Retina (tissue), 1 donor: ENCODE measurements around the gene MED13L.
"Not testable (repeated sequence)": the region's sequence is repeated elsewhere in the genome, so short reads cannot be mapped to it uniquely, and the experiment has no call there.

Experiments used
- DNase-seq: peaks from one replicate; pipeline ENCODE4 v3.0.0-alpha.2; 2016

The MED13L gene

GRCh38 chr12:116043659-116044535, 233.6 kb downstream of the MED13L start:
- DNase-seq: no peak

GRCh38 chr12:116040402-116040801, 237.1 kb downstream of the MED13L start:
- no peak for DNase-seq

DNA sequence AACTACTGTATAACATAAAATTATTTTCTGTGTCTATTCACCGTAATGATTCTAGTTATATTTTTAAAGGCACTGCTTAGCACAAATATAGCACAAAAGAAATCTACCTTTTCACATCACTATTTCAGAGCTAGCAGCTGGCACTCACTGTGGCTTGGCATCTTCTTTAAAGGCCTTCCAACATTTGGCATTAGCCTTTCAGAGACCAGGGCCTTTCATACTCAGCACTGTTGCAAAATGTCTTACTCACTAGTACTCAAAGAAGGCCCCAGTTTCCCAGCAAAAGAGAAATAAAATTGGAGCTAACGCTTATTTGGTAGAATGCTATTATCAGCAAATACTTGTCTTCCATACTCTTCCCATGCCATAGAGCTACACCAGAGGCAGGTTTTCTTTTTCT, 238.4 kb downstream of the MED13L start:
- no peak for DNase-seq

DNA sequence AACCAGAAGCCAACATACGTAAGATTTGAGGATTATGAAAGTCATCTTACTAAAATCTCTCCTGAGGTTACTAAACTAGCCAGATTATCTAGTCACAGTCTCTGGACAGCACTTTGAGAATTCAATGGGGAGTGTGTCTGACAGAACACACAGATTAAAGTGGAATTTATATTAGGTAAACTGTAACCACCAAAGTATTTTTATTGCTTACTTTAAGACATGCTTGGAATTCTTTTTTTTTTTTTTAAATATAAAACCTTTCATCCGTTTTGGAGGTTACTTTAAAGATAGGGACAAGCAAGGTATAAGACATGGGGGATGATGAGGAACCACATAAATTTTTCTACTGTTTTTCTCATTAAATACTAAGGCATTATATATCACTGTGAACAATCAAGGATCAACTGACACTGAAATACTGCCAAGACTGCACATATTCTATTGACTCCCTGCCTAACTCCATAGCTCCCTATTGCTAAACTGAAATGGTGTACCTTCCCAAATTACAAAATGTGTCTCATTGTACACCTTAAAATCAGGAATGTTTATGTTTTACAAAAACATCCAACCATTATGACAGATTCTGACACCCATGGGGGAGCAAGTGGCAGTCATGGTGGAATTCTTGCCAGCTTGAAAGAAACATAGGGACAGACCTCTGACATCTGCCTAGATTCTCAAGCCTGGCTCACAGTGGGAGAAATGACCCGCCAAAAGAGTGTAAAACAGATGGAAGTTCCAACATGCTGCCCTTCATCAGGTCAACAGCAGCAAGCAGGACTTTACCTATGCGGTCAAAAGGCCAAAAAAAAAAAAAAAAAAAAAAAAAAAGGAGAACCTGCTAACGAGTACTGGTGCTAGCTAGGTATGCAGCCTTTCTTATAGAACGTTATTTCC, 239.3 kb downstream of the MED13L start:
- no peak for DNase-seq

DNA sequence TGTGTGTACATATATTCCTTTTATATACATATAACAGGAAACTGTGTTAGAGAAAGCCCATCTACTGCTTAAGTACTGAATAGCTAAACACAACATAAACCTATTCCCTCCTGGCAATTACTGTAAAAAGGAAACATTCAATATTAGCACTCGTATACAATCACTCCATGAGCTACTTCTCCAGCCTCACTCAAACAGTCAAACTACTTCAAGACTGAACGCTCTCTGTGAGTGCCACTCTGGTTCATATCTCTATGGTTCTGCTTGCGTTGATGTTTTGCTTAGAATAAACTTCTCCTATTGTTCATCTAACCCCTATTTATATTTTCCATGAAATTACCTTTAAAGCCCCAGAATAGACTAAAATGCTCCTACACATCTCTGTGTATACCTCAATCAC, 243.7 kb downstream of the MED13L start:
- no peak for DNase-seq

DNA sequence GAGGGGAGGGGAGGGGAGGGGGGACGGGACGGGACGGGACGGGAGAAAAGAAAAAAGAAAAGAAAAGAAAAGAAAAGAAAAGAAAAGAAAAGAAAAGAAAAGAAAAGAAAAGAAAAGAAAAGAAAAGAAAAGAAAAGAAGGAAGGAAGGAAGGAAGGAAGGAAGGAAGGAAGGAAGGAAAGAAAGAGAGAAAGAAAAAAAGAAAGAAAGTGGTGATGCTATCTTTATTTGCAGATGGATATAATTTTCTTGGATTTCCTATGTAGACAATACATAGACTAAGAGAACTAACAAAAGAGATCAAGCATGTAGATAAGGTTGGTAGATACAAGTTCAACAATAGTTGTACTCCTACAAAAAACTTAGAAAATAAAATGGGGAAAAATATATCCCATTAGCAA, 245.9 kb downstream of the MED13L start:
- DNase-seq: not testable (repeated sequence)

DNA sequence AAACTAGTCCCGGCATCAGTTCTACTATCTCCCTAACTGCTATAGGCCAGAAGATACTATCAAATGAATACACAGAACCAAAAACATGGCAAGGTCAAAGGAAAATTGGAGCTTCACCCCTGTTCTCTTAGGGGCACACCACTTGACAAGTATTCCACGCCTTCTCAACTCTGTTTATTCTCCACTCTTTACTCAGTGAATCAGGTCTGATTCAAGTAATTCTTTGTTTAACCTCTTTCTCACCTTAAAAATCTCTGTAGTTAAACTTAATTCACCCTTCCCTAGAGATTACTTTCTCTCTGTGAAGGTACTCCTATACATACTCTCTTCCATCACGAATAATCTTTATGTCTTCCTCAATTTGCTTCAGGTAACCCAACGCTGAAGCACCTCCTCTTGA, 248.9 kb downstream of the MED13L start:
- DNase-seq: no peak

DNA sequence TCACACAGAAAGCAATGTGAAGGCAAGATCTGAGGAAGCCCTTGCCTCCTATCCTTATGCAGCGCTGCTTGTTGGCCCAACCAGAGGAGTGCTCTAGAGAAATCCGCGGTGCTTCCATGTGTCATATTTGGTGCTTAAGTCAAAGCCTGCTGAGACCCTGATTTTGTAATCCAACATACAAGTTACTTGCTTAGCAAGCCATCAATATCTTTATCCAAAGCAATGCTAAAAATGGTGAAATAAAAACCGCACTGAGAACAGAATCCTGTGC, 250.0 kb downstream of the MED13L start:
- no peak for DNase-seq

GRCh38 chr12:116026768-116027550, 250.5 kb downstream of the MED13L start:
- no peak for DNase-seq

GRCh38 chr12:116026346-116026745, 251.1 kb downstream of the MED13L start:
- DNase-seq: no peak

GRCh38 chr12:116024769-116025168, 252.7 kb downstream of the MED13L start:
- no peak for DNase-seq

- DNase-seq: no peak
These were observed 258.1 kb downstream of the MED13L start for GRCh38 chr12:116019415-116019814.

- DNase-seq: no peak
These were observed 259.2 kb downstream of the MED13L start for GRCh38 chr12:116018282-116018681.

GRCh38 chr12:116015525-116015924, 262.0 kb downstream of the MED13L start:
- DNase-seq: no peak

GRCh38 chr12:116012757-116013156, 264.7 kb downstream of the MED13L start:
- DNase-seq: no peak

DNA sequence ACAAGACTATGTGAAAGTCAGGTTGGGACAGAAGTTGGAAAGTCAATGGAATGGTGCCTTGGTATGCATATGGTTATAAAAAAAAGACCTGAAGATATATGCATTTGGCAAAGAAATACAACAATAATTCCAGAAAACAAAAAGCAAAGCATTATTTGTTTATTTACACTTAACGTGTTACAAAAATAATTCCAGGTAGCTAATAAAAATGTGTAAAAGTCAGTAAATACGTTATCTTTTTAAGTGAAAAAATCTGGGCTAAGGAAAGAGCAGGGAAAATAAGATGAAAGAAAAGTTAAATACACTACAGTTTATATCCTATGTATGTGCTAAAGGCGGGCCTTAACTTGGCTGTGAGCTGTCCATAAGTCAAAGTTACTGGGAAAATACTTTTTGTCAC, 266.3 kb downstream of the MED13L start:
- no peak for DNase-seq

- no peak for DNase-seq
These were observed 267.0 kb downstream of the MED13L start for GRCh38 chr12:116010467-116010866.

DNA sequence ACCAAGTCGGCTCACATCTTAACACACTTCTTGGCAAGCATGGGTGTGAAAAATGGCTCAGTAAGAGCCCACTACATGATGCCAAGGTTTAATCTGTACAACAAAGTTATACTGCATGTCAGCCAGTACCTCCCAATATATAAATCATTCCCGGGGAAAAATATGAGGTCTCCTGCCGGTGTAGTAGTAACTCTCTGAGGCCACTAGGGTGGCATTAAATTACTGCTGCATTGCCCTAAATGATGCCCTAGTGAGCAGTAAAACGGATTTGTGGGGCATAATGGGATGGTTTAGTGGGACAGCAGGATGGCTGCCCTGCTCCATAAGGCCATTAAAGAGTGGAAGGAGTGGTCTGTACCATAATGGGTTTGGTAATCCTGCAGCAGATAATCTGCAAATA, 267.7 kb downstream of the MED13L start:
- DNase-seq: no peak

DNA sequence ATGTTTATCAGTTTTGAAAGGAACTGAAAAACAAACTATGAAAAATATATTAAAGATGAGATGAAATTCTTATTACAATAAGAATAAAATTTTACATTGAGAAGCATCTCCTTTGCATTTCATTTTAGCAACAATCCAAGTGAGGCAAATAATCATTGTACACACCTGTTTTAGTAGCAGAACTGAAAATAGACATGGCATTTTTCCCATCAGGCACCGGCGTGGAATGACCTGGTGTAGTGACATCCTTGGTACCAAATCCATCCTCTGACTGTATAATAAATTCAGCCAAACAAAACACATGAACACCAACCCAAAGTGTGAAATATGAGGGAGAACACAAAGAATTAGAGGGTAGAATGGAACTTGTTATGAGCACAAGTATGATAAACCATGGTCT, 271.4 kb downstream of the MED13L start:
- DNase-seq: no peak

- no peak for DNase-seq
These were observed 274.5 kb downstream of the MED13L start for GRCh38 chr12:116002890-116003536.

- DNase-seq: no peak
These were observed 277.2 kb downstream of the MED13L start for GRCh38 chr12:116000252-116000651.

DNA sequence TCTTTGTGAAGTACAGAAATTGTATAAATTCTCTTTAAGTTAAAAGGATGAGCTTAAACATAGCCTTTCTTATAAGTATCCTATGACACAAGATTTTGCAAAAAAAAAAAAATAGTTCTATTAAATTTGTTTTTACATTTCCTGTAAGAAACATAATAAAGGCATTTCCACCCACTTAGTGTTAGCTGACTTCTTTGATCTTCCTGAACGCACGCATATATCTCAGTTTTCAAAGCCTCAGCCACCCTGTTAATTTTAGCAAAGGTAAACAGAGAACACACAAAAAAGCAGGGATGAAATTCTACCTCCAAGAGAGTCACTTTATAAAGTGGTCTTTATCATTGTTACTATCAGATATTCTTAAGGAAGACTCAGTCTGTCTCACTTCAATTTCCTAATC, 277.9 kb downstream of the MED13L start:
- DNase-seq: no peak
